Eye (tissue), 1 donor: ENCODE results near the gene PAF1.
"Not testable (repeated sequence)": the region's sequence is repeated elsewhere in the genome, so short reads cannot be mapped to it uniquely, and the experiment has no call there.

Experiments used
- DNase-seq: peaks from one replicate; pipeline ENCODE4 v3.0.0-alpha.2; 2015

Gene PAF1

GRCh38 chr19:39351537-39352064 is 39.3 kb downstream of the PAF1 start:
- no peak for DNase-seq

- no peak for DNase-seq
Observed at GRCh38 chr19:39350156-39350555, 40.8 kb downstream of the PAF1 start.

GRCh38 chr19:39349326-39349725 is 41.6 kb downstream of the PAF1 start:
- no peak for DNase-seq

GRCh38 chr19:39347332-39348164 is 43.4 kb downstream of the PAF1 start:
- DNase-seq, result no peak

- no peak for DNase-seq
Observed at GRCh38 chr19:39345956-39346355, 45.0 kb downstream of the PAF1 start.

- DNase-seq, result peak; percentile 50
Observed at GRCh38 chr19:39342647-39343305, 48.1 kb downstream of the PAF1 start.

GRCh38 chr19:39341719-39342604 is 48.9 kb downstream of the PAF1 start, which contains the start of gene SAMD4B:
TSS of gene SAMD4B (plus strand) at chr19:39342421. CDS start at chr19:39356894, 14,473 bp downstream.
- peak; percentile 99 for DNase-seq

GRCh38 chr19:39341129-39341718 is 49.7 kb downstream of the PAF1 start:
- no peak for DNase-seq

GRCh38 chr19:39340156-39340555 is 50.8 kb downstream of the PAF1 start:
- not testable (repeated sequence) for DNase-seq

- DNase-seq, result no peak
Observed at GRCh38 chr19:39339674-39340073, 51.2 kb downstream of the PAF1 start.

GRCh38 chr19:39336483-39336882 is 54.4 kb downstream of the PAF1 start:
- no peak for DNase-seq
